Bone marrow (tissue), 2 donors: ENCODE data around the gene HFE.
"Not testable (repeated sequence)": the region's sequence is repeated elsewhere in the genome, so short reads cannot be mapped to it uniquely, and the experiment has no call there.

Source experiments
- DNase-seq, 2 donors: peaks; one replicate each; lab custom pipeline; 2025; lab: John Stamatoyannopoulos, UW

HFE gene

GRCh38 chr6:26087284-26088115 is at the start of gene HFE:
Gene HFE (plus strand): TSS chr6:26087429. CDS start chr6:26087441, 12 bp downstream.
- DNase-seq = peak; percentile 9 to 65

- no peak for DNase-seq
Measured at GRCh38 chr6:26041946-26042345, 45.3 kb upstream of the HFE start.

GRCh38 chr6:26043384-26044139 is 43.7 kb upstream of the HFE start:
- DNase-seq = peak; percentile 49 to 98

- DNase-seq = peak in 1 of 2 donors; percentile 20
Measured at GRCh38 chr6:26044140-26045064, 42.8 kb upstream of the HFE start.

GRCh38 chr6:26045065-26045927 is 41.9 kb upstream of the HFE start:
- peak; percentile 39 to 90 for DNase-seq

GRCh38 chr6:26045928-26046368 is 41.3 kb upstream of the HFE start:
- DNase-seq = no peak

GRCh38 chr6:26047329-26047728 is 39.9 kb upstream of the HFE start:
- DNase-seq = not testable (repeated sequence)

- DNase-seq = no peak
Measured at GRCh38 chr6:26048590-26048989, 38.6 kb upstream of the HFE start.

GRCh38 chr6:26051665-26052310 is 35.4 kb upstream of the HFE start:
- DNase-seq = no peak

- DNase-seq = not testable (repeated sequence)
Measured at GRCh38 chr6:26052762-26053250, 34.4 kb upstream of the HFE start.

GRCh38 chr6:26053992-26054780 is 33.0 kb upstream of the HFE start:
- DNase-seq = no peak

GRCh38 chr6:26054781-26055718 is 32.2 kb upstream of the HFE start:
- peak; percentile 41 to 96 for DNase-seq

- DNase-seq = peak; percentile 69 to 95
Measured at GRCh38 chr6:26055719-26056582, 31.3 kb upstream of the HFE start.

GRCh38 chr6:26056583-26057350 is 30.5 kb upstream of the HFE start:
- peak in 1 of 2 donors; percentile 38 for DNase-seq

GRCh38 chr6:26057899-26058298 is 29.3 kb upstream of the HFE start:
- no peak for DNase-seq

GRCh38 chr6:26058477-26059033 is 28.7 kb upstream of the HFE start:
- DNase-seq = not testable (repeated sequence)
